SU-DHL-6 (cell line): ENCODE data around the gene DCAF17.

Experiments used
- H2AFZ ChIP-seq: fragments of 200-600 bp; sonication (generic); 2 replicates; pipeline ENCODE4 v1.6.1; 2014; ENCODE audit warnings: low read depth, mild to moderate bottlenecking, moderate library complexity, mixed read lengths, antibody characterized with exemption, low read length; ENCODE audit not compliant: severe bottlenecking
- H3F3A ChIP-seq: fragments of 200-600 bp; shearing (Covaris generic); 2 replicates; pipeline ENCODE4 v1.6.0; 2016; ENCODE audit warnings: antibody characterized with exemption, mild to moderate bottlenecking; ENCODE audit not compliant: insufficient read depth
- H3K27ac ChIP-seq: fragments of 200-600 bp; sonication (generic); 2 replicates; pipeline ENCODE4 v1.5.1; 2016; ENCODE audit warnings: low read depth, mild to moderate bottlenecking, low read length, moderate library complexity, mixed read lengths
- H3K27me3 ChIP-seq: fragments of 200-600 bp; sonication (generic), shearing (Covaris generic); 2 replicates; pipeline ENCODE4 v1.6.0; 2014; ENCODE audit warnings: mild to moderate bottlenecking, low read length
- H3K36me3 ChIP-seq: fragments of 200-600 bp; sonication (generic); 2 replicates; pipeline ENCODE4 v1.6.1; 2014; ENCODE audit warnings: mild to moderate bottlenecking, low read length, mixed read lengths
- H3K4me2 ChIP-seq: fragments of 300-600, 200-600 bp; shearing (Covaris generic), sonication (generic); 2 replicates; pipeline ENCODE4 v1.6.0; 2014; ENCODE audit warnings: low read length, low read depth, mild to moderate bottlenecking; ENCODE audit not compliant: poor library complexity, severe bottlenecking
- H3K4me3 ChIP-seq: fragments of 200-600 bp; sonication (generic); 2 replicates; pipeline ENCODE4 v1.5.1; 2014; ENCODE audit warnings: antibody characterized with exemption, low read length, mild to moderate bottlenecking, mixed read lengths; ENCODE audit not compliant: insufficient read depth, poor library complexity, severe bottlenecking
- H3K79me2 ChIP-seq: fragments of 200-600 bp; sonication (generic); 2 replicates; pipeline ENCODE4 v1.6.1; 2014; ENCODE audit warnings: mild to moderate bottlenecking, low read length, moderate library complexity; ENCODE audit not compliant: insufficient read depth
- H3K9ac ChIP-seq: fragments of 200-600 bp; sonication (generic); 2 replicates; pipeline ENCODE4 v1.7.0; 2014; ENCODE audit warnings: mild to moderate bottlenecking, low read length
- H3K9me2 ChIP-seq: fragments of 200-600 bp; sonication (generic); replicated peaks from 2 replicates; pipeline ENCODE4 v1.6.1; 2014; ENCODE audit warnings: low read length; ENCODE audit not compliant: insufficient read depth
- H3K9me3 ChIP-seq: fragments of 200-600 bp; sonication (generic); 2 replicates; pipeline ENCODE4 v1.6.1; 2014; ENCODE audit warnings: low read length, mixed read lengths; ENCODE audit not compliant: insufficient read depth
- H4K20me1 ChIP-seq: fragments of 200-600 bp; sonication (generic); 2 replicates; pipeline ENCODE4 v1.6.1; 2014; ENCODE audit warnings: low read depth, mild to moderate bottlenecking, antibody characterized with exemption, low read length, moderate library complexity, mixed read lengths
- EZH2phosphoT487 ChIP-seq: fragments of 200-600 bp; sonication (generic), shearing (Covaris generic); conservative IDR thresholded peaks from 2 replicates; pipeline ENCODE4 v1.6.1; 2018; ENCODE audit warnings: mild to moderate bottlenecking, antibody characterized with exemption, low read length, moderate library complexity, mixed read lengths
- TF ChIP-seq, protein P1 (sequence below): fragments of 200-600 bp; sonication (generic); IDR thresholded peaks from one replicate; pipeline ENCODE4 v1.5.1; 2017; ENCODE audit warnings: antibody characterized with exemption, mild to moderate bottlenecking, low read length, moderate library complexity; ENCODE audit not compliant: insufficient read depth, poor library complexity, severe bottlenecking

DCAF17 gene

GRCh38 chr2:171514908-171515582 is 81.0 kb downstream of the DCAF17 start:
- no peaks in the 10 kb centered on the region for H3K27me3 ChIP-seq
- H3K9me2 ChIP-seq, result no peaks in the 10 kb centered on the region
- no peaks in the 10 kb centered on the region for H4K20me1 ChIP-seq
- H3K79me2 ChIP-seq, result no peaks in the 10 kb centered on the region
- TF ChIP-seq EZH2phosphoT487, result no peak
- TF ChIP-seq, protein P1, sequence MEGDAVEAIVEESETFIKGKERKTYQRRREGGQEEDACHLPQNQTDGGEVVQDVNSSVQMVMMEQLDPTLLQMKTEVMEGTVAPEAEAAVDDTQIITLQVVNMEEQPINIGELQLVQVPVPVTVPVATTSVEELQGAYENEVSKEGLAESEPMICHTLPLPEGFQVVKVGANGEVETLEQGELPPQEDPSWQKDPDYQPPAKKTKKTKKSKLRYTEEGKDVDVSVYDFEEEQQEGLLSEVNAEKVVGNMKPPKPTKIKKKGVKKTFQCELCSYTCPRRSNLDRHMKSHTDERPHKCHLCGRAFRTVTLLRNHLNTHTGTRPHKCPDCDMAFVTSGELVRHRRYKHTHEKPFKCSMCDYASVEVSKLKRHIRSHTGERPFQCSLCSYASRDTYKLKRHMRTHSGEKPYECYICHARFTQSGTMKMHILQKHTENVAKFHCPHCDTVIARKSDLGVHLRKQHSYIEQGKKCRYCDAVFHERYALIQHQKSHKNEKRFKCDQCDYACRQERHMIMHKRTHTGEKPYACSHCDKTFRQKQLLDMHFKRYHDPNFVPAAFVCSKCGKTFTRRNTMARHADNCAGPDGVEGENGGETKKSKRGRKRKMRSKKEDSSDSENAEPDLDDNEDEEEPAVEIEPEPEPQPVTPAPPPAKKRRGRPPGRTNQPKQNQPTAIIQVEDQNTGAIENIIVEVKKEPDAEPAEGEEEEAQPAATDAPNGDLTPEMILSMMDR, result no peak
- no peak overlapping the region for H2AFZ ChIP-seq
- H3K9ac ChIP-seq, result no peak overlapping the region
- no peaks in the 10 kb centered on the region for H3K9me3 ChIP-seq
- no peaks in the 10 kb centered on the region for H3F3A ChIP-seq
- no peak overlapping the region for H3K4me2 ChIP-seq
- no peak overlapping the region for H3K4me3 ChIP-seq
- H3K36me3 ChIP-seq, result no peaks in the 10 kb centered on the region
- no peak overlapping the region for H3K27ac ChIP-seq

DNA sequence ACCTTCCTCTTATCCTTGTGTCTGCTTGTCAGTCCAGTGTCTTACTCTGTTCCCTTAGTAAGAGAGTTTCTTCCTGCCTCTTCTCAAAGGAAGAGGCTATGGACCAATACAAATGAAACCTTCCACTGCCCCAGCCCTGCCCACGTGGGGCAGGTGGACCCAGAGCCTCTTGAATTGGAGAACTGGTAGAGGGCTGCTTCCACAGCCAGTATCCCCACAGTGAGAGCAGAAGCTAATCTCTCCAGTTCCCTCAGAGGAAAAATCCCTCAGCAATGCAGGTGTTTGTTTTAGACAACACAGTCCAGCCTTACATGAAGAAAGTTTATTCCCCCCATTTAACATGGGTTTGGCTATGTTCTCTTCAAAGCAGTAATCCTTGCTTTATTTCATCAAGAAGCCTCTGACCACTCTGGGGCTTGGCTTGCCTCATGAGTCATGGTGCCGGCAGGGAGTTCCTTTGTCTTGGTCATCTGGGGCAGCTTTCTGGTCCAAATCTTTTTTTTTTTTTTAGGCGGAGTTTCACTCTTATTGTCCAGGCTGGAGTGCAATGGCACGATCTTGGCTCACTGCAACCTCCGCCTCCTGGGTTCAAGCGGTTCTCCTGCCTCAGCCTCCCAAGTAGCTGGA is 81.8 kb downstream of the DCAF17 start:
- no peaks in the 10 kb centered on the region for H3K79me2 ChIP-seq
- H3K9me2 ChIP-seq, result no peaks in the 10 kb centered on the region
- no peaks in the 10 kb centered on the region for H4K20me1 ChIP-seq
- no peaks in the 10 kb centered on the region for H3K36me3 ChIP-seq
- H2AFZ ChIP-seq, result no peak overlapping the region
- H3F3A ChIP-seq, result no peaks in the 10 kb centered on the region
- H3K4me2 ChIP-seq, result no peak overlapping the region
- no peak overlapping the region for H3K4me3 ChIP-seq
- H3K9me3 ChIP-seq, result no peaks in the 10 kb centered on the region
- no peak overlapping the region for H3K27ac ChIP-seq
- TF ChIP-seq, protein P1, result no peak
- no peak for TF ChIP-seq EZH2phosphoT487
- H3K27me3 ChIP-seq, result no peaks in the 10 kb centered on the region
- no peak overlapping the region for H3K9ac ChIP-seq

- H3K79me2 ChIP-seq, result no peaks in the 10 kb centered on the region
- no peaks in the 10 kb centered on the region for H3K27me3 ChIP-seq
- no peaks in the 10 kb centered on the region for H3K9me2 ChIP-seq
- no peak overlapping the region for H3K27ac ChIP-seq
- H3K9ac ChIP-seq, result no peak overlapping the region
- no peak overlapping the region for H3K4me2 ChIP-seq
- H2AFZ ChIP-seq, result no peak overlapping the region
- TF ChIP-seq EZH2phosphoT487, result no peak
- TF ChIP-seq, protein P1, result no peak
- no peak overlapping the region for H3K4me3 ChIP-seq
- H3K36me3 ChIP-seq, result no peaks in the 10 kb centered on the region
- no peaks in the 10 kb centered on the region for H3F3A ChIP-seq
- no peaks in the 10 kb centered on the region for H4K20me1 ChIP-seq
- H3K9me3 ChIP-seq, result no peaks in the 10 kb centered on the region
Measured at GRCh38 chr2:171516793-171517192, 82.8 kb downstream of the DCAF17 start.
